DMS114 treated with DMSO at 0.1 percent for 48 hours (cell line): ENCODE measurements around the gene CCR6.

Experiments used
- DNase-seq: peaks from one replicate; lab custom pipeline; 2025; ENCODE audit not compliant: unreplicated experiment; lab: John Stamatoyannopoulos, UW

CCR6 gene

GRCh38 chr6:167097770-167098169 lies 25.1 kb upstream of the CCR6 start:
- DNase-seq: no peak

- DNase-seq: no peak
These were observed 24.1 kb upstream of the CCR6 start for GRCh38 chr6:167098825-167099225.

- no peak for DNase-seq
These were observed 23.2 kb upstream of the CCR6 start for GRCh38 chr6:167099707-167100106.

GRCh38 chr6:167100241-167100674 lies 22.6 kb upstream of the CCR6 start:
- no peak for DNase-seq

DNA sequence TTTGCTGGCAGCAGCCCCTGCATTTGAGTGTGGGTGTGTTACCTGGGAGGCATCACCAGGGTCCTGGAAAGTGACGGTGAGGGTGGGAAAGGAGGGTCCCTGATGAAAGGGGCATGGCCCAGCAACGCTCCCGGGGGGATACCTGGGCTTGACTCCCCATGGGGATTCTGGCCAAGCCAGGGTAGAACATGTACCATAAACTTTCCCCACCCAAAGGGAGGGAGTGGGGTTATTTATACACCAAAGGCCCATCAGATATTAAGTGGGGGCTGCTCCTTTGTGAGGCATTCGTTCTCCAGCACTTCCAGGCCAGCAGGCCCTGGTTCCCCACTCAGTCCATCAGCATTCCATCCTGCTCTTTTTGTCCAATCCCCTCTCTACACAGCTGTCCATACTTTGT lies 20.6 kb upstream of the CCR6 start:
- DNase-seq: no peak

DNA sequence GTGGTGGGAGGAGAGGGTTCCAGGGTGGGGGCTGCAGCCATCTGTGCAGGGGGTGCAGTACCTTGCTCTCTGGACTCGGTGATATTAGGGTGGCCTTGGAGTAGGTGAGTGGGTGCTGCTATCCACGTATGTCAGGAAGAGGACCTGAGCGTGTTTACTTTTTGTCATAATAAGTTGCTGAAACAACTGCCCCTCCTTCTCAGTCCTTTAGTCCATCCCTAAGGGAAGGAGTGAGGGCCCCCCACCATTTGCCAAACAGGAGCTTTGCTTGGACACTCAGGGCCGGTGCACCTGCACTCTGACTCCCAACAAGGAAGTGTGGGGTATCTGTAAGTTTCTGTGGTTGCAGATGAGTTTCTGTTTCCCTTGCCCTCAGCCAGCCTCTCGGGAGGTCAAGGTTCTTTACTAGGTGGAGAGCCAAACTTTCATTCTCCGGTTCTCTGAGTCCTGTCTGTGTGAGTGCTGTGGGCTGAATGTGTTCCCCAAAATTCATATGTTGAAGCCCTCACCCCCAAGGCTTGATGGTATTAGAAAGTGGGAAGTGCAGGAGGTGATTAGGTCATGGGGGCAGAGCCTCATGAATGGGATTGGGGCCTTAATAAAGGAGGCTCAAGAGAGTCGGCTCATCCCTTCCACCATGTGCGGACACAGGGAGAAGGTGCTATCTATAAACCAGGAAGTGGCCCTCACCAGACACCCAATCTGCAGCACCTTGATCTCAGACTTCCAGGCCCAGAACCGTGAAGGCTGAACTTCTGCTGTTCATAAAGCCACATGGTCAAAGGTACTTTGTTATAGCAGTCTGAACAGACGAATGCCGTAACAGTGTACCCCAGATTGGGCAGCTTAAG lies 19.6 kb upstream of the CCR6 start:
- DNase-seq: no peak

GRCh38 chr6:167104388-167104787 lies 18.5 kb upstream of the CCR6 start:
- no peak for DNase-seq

GRCh38 chr6:167105060-167105459 lies 17.8 kb upstream of the CCR6 start:
- no peak for DNase-seq

GRCh38 chr6:167106406-167106805 lies 16.5 kb upstream of the CCR6 start:
- no peak for DNase-seq

DNA sequence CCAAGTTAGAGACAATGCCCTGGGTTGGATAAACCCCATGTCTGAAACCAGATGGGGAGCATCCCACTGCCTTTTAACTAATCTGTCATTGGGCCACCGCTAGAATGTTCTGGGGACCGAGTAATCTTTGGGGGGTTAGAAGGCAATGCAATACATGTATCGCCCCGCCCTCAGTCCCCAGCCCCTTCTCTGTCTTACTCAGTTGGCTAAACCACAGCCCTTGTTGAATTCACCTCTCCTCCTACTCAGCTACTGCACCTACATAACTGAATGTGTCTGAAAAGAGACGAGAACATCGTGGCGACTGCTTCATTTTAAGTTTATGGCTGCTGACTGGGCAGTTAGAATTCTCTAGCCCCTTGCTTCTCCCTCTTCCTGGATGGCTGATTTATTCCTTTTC lies 15.1 kb upstream of the CCR6 start:
- DNase-seq: no peak

DNA sequence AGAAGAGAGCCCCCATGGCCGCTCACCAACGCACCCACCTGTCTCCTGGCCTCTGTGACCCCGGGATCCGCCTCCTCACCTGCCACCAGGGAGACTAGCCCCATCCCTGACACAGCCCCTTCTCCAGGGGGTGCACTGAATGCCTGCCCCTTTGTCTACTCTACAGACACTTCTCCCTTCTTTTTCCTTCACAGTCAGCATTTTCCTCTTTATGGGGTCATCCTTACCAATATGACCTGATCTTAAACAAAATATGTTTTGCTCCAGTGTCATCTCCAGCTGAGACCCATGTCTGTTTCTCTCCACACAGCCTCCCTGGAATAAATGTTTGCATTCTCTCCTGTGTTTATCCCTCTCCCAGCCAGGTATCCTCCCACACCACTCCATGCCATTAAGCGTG lies 14.6 kb upstream of the CCR6 start:
- DNase-seq: no peak

GRCh38 chr6:167109651-167110050 lies 13.2 kb upstream of the CCR6 start:
- DNase-seq: no peak

DNA sequence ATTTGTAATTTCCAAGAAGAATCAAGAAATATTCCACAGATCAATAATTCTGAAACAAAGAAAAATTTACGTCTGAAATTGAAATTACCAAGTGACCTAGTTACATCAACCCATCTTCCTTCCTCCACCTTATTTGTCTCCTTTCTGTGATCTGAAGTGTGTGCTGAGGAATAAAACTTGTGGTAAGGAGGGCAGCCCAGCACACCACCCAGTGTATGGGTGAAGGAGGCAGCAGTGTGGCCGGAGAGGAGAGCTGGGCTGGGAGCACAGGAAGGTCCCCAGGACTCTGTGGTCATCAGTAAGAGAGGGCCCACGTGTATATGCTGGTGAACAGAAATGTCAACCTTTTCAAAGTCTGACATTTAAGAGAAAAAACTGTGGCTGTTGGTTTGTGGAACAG lies 11.3 kb upstream of the CCR6 start:
- no peak for DNase-seq

GRCh38 chr6:167112421-167112820 lies 10.5 kb upstream of the CCR6 start:
- DNase-seq: no peak

GRCh38 chr6:167113047-167113754 lies 9.7 kb upstream of the CCR6 start:
- DNase-seq: no peak

GRCh38 chr6:167113935-167114910 lies 8.7 kb upstream of the CCR6 start:
- no peak for DNase-seq

DNA sequence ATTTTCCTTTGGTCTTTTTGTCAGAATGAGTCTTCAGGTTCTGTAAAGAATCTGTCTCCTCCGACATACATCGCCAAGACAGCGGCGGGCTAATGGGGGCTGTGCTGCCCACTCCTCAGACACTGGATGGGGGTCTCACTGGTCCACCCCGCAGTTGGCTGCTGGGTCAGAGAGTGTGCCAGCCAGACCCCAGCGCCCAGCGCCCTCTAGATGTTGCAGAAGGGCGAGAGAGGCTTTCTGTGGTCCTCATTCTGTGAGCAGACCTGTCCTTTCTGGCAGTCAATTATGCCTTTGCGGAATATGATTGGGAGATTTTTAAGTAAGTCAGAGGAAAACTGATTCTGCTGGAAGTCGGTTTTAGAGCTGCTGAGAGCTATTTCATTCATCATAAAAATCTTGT lies 7.8 kb upstream of the CCR6 start:
- no peak for DNase-seq

DNA sequence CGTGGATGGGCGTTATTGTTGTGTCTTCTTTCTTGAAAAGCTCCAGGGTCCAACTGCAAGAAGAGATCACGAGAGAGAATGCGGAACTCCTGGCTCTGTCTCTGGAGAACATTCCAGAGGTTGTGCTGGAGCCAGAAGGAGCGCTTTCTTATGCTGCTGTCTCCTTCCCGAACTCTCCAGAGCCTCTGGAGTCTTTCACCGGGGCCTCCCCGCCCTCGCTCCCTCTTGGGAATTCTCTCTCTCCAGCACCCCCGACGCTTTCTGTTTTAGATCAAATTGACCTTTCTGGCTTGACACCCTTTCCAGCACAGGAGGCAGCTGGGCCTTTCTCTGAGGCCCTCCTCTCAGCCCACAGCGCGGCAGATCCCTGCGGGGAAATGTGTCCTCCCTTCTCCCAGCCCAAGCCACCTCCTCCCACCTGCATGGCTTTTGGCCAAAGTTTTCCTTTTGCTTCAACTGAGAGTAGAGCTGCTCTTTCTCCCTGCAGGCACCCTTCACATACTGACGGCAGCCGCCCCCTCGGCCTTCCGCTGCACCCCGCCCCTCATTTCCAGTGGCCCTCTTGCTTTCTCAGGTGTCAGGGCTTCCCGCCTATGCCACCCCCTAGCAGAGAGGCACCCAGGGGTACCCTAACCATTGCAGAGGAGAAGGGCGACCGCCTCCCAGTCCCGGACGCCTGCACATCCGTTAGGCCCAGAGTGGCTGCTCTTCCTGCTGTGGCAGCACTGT lies 6.6 kb upstream of the CCR6 start:
- no peak for DNase-seq

- DNase-seq: no peak
These were observed 6.1 kb upstream of the CCR6 start for GRCh38 chr6:167116838-167117228.

DNA sequence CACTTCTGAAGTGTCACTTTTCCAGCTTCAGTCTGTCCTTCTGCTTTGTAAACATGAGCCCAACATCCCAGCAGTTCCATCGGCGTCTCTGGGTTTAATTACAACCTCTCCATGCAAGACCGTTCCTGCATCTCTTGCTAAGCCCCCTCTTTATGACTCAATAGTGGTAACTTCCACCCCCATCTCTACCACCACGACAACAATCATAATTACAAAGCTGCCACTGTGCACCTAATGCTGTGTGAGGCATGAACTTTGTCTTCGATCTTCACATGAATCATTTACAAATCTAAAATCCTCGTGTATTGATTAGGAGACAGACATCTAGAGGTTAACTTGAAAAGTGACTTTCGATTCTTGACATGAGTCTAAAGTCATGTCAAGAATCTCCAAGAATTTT lies 4.9 kb upstream of the CCR6 start:
- DNase-seq: no peak

DNA sequence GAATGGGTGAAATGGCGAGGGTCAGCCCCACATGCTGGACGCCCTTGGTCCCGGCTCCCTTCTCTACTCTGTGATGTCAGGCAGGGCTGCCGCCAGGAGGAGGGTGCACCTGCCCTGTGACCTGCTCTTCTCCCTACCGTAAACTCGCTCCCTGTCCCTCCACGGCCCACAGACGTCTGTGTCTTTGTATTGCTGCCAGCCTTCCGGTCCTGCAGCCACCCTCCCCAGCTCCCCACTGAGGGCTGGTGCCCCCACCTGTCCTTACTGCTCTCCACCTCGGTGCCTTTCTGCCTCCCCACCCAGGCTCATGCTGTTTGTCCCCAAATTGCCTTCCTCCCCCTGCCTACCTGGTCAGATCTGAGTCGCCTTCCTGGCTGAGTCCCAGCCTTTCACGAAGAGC lies 4.1 kb upstream of the CCR6 start:
- no peak for DNase-seq
